Measurements from ENCODE around the gene NUAK1.

NUAK1 gene

DNA sequence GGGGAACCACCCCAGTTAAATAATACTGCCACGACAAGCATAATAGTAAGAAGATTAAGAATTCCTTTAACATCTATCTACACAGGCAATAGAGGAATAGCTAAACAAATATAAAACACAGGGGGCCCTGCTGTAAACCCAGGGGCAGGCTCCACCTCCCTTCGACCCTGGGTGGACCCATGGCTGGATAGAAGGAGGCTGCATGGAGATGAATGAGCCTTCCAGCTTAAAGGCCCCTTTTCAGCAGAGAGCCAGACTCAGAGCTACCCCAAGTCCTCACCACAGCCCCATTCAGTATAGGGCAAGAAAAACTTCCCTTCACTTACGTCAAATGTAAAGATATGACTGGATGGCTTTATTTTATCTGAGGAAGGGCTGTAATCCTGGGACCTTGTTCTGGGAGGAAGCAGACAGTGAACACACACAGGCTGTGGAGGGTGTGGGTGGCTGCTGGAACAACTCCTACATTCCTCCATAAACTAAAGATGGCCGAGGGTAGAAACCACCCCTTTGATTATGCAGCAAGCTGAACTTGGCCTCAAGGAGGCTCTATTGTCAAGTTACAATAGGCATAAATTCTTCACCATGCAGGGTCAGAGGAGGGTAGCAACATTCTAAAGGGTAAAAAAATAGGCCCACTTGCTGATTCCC lies 30.4 kb downstream of the NUAK1 start:
- DNase-seq = no peak

DNA sequence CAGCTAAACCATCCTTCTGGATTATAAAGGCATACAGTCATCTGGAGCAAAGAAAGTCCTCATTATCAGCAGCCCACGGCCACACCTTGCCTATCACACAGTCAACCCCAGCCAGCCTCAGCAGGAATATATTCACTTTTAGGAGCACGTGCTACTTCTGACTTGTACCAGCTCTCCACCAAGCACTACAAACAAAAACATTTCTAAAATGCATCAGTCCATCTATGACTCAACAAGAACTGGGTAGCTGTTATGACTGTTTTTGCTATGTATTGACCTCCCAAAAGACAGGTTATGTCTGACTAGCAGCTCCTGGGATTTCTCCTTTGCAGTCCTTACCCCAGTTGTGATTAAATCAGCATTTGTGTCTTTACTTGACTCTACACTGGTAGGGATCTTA lies 31.2 kb downstream of the NUAK1 start:
- DNase-seq = no peak

DNA sequence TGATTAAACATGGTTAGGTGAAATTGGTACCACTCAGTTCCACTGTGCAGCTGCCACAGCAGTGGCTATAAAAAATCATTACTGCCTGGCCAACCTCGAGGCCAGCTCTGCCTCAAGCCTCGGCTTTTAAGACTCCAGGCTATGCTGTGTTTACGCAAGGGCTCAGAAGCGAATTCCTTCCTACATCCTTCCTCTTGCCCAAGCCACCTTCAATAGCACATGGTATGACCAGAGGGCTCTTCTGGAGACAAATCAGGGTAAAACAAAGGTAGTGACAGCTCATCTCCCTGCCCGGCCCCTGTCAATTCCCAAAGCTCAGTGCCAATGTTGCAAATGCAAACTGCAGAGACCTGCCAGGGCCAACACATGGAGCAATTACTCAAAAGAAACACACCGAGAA lies 31.9 kb downstream of the NUAK1 start:
- no peak for DNase-seq

GRCh38 chr12:106106061-106106566 lies 32.6 kb downstream of the NUAK1 start:
- no peak for DNase-seq

DNA sequence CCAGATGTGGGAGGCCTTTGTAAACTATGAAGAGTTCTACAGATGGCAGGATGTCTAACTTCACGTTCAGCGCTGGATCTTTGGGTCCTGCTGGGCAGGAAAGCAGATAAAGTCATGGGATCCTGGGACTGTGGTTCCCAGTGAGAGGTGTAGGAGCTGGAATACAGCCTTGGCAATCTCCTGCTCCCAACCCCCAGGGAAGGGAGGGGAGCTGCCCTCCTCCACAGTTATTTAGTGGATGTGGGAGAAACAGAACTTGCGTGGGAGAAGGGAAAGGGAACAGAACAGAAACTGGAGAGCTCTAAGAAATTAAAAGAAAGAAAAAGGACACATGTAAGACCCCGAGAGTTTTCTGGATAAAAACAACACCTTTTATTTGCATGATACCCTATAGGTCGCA lies 37.0 kb downstream of the NUAK1 start:
- no peak for DNase-seq

DNA sequence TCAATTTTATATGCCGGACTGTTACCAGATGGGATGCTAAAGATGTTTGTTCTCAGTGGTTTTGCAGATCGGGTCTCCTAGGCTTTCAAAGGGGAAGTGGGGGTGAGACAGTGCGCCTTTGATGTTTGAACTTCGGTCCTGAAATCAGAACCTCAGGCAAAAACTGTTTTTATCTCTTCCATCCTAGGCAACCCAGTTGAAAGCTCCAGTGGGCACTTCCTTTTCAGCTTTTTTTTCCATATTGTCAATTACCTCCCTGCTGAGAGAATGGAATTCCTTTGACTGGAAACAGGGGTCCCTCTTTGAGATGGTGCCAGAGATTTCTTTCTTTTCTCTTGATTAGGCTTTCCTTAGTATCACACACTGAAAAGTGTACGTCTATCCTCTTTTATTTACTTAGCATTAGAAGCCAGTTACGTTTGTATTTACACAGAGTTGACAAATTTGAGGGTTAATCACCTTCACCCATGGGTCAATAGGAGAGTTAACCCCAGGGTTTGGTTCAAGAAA lies 40.0 kb downstream of the NUAK1 start:
- DNase-seq = no peak

- no peak for DNase-seq
Observed at GRCh38 chr12:106097011-106097410, 41.7 kb downstream of the NUAK1 start.

DNA sequence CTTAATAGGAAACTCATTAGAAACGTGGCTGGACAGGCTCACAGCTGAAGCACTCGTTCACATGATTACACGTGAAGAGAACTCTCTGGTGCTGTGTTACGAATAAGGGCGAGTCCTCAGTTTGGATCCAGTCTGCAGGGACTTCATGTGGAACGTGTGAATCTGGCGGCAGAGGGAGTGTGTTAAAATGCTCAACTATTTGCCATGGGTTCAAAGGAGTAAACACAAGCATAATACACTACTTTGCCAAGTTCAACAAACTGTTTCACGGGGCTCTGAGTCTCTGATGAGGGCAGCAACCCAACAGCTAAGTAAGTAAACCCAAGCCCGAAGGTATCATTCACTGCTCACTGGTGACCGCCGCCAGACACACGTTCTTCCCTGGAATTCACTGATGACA lies 42.4 kb downstream of the NUAK1 start:
- no peak for DNase-seq

GRCh38 chr12:106094304-106094703 lies 44.5 kb downstream of the NUAK1 start:
- no peak for DNase-seq

DNA sequence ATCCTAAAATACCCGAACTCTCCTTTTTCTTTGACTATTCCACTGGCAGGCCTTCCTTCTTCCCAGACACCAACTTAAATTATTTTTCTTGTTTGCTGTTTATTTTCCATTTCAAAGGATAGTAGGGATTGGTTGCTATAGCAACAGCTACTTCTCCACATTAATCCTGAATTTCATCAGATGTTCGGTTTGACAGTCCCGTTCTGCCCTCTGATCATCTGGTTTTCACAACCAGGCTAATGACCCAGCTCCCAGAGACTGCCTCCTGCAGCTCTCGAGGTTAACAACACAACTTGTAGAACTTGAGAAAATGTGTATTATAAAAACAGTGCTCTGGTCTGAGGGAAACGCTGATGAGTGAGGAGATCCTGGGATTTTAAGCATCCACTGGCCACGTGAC lies 45.5 kb downstream of the NUAK1 start:
- no peak for DNase-seq

- DNase-seq = no peak
Observed at GRCh38 chr12:106091446-106091820, 47.3 kb downstream of the NUAK1 start.

DNA sequence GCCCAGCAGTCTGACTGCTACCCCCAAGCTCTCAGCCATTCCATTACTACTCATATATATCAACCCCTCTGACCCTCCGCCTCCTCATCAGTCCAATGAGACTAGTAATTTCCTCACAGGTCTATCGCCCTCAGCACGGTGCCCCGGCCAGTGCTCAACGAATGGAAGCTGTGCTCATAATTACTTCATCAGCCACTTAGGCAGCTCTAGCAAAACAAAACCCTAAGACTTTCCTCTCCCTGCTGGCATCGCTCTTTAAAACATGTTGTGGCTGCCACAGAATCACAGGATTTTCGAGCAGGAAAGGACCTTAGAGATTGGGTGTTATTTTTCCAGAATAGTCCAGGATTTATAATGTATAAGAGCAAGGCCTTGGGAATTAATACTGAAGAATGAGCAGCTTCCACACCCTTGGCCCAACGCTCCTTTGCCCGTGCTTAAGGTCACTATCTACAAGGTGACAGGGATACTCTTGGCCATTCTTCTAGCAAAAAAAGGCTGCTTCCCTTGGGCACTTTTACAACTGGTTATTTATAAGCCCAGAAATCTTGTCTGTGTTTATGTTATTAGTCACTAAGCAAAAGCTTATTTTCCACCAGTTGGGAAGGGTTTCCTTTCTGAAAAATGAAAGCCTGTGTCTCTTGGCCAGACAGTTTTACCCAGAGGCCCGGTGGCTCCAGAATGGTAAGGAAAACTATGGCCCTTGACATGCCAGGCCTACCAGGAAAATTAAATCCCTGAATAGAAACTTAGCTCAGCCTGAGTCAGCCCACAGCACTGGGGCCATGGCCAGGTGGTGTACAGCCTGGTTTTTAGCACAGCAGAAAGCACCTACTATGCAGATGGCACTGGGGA lies 47.9 kb downstream of the NUAK1 start:
- DNase-seq = no peak

DNA sequence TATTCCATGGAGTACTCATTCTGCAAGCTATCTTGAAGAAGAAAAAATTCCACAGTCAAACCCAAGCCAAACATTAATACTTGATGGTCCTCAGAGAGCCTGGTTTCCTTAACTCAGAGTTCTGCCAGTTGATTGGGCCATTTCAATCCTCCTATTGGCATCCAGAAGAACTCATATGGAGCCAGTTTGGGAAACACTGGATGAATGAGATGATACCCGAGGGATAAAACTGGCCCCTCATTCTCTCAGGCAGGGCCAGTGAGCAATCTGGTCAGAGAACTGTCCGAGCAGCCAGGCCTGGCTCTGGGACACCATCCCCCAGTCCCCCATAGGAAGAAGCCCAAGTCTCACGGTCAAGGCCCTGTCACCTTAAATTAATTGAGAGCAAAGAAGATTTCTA lies 48.8 kb downstream of the NUAK1 start:
- DNase-seq = no peak

DNA sequence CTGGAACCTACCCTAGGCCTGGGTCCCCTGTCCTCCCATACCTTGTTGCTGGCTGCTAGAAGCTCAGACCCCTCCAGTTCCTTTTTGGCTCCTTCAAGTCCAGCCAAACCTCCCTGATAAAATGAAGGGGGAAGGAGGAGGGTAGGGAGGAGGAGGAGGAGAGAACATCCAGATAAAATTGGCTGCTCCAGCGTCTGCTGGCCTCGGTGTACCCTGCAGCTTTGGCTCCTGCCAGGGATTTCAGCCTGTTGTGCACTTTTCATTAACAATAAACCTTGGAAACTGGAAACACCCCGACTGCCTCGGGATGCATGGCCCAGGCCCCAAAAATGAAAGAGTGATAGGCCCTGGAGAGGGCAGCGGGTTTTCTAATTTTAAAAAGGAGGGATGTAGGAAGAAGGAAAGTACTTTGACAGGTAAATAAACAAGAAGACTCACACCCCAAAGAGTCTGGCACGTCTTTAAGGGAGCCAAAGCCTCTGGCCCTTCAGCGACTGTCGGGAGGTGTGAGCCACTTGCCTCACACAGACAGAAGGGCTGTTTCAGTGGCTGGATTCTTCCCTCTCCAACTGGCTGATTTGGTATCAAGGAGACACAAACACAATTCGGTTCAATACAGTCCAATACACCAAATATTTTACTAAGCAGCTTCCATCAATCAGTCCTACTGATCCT lies 49.8 kb downstream of the NUAK1 start:
- no peak for DNase-seq

GRCh38 chr12:106088246-106088808 lies 50.4 kb downstream of the NUAK1 start:
- no peak for DNase-seq

- DNase-seq = no peak
Observed at GRCh38 chr12:106086696-106087095, 52.1 kb downstream of the NUAK1 start.

DNA sequence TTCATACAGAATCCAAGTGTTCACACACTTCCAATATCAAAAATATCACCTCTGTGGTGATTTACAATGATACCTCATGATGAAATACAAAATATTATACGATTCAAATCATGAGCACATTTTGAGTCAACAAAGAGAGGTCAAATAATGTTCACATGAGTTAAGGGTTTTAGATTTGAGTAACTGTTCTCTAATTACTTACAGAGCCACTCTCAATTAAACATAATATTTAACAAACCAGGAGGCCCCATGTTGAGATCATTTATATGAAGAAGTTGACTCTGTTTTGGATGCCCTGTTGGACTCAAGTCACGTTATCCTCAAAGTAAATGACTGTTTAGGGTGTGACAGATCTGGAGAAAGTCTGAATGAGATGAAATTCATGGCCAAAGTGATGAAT lies 53.5 kb downstream of the NUAK1 start:
- no peak for DNase-seq

GRCh38 chr12:106084759-106085158 lies 54.0 kb downstream of the NUAK1 start:
- no peak for DNase-seq

- no peak for DNase-seq
Observed at GRCh38 chr12:106084014-106084671, 54.6 kb downstream of the NUAK1 start.

GRCh38 chr12:106082216-106083175 lies 56.3 kb downstream of the NUAK1 start:
- DNase-seq = no peak

GRCh38 chr12:106081606-106082005 lies 57.1 kb downstream of the NUAK1 start:
- no peak for DNase-seq

DNA sequence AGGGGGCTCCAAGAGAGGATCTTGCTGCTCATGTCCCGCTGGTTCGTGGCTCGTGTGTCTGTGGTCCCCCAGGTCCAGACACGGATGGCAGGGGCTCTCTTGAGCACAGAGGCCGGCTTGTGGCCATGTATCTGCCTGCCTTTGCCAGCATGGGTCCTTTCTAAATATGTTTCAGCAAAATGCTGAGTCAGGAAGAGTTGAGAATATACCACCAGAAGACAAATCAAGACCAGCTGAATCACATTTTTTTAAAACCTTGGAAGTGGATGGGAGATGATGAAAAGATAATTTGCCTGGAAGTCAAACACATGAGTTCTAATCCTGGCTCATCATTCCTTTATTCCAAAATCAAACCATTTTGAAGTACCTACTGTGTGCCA lies 58.0 kb downstream of the NUAK1 start:
- no peak for DNase-seq

Measured in CD4-positive, alpha-beta T cell treated with Interleukin-21 for 1 hour (primary cell).